A549 (cell line): ENCODE data around the gene ERO1A.

ENCODE experiments used
- CTCF ChIP-seq: fragments of >200 bp; sonication (Bioruptor Twin); formaldehyde crosslinking; IDR thresholded peaks from 3 replicates; pipeline ENCODE4 v1.5.1; 2016
- EP300 ChIP-seq, 2 experiments: fragments of >200 bp; sonication (Bioruptor Twin); formaldehyde crosslinking; IDR thresholded peaks; 2 replicates in 1 of 2; 3 replicates in 1 of 2; pipeline ENCODE4 v1.6.1; 2016 to 2017
- POLR2AphosphoS2 ChIP-seq: conservative IDR thresholded peaks from 2 replicates; pipeline ENCODE4 v1.6.1; 2012; ENCODE audit warnings: low read length, improper control_type of control experiment, inconsistent platforms
- SREBF2 ChIP-seq: fragments of 450-650 bp; IDR thresholded peaks from 2 replicates; pipeline ENCODE4 v1.6.1; 2014; ENCODE audit warnings: mild to moderate bottlenecking, moderate library complexity
- TP53 ChIP-seq: fragments of 250-450 bp; sonication (Bioruptor Pico); IDR thresholded peaks from 2 replicates; pipeline ENCODE4 v1.5.0; 2021; ENCODE audit warnings: mild to moderate bottlenecking, moderate library complexity

- TF ChIP-seq EP300 (IDR thresholded peaks at IDR 0.05) (no peak), TP53 (CRISPR knock-in tag) (no peak), POLR2AphosphoS2 (no peak), CTCF (no peak), SREBF2 (no peak)
Measured at GRCh38 chr14:52590318-52590717, 105.0 kb downstream of the ERO1A start.
